ENCODE data around the gene CACNG4. TPM values are rescaled to one million over a fixed set of nuclear protein-coding genes. Genes with fewer than 3 reads are reported as not detected.
"Not testable (repeated sequence)": the region's sequence is repeated elsewhere in the genome, so short reads cannot be mapped to it uniquely, and the experiment has no call there.

CACNG4 gene
- total RNA-seq, 2 donors from 2014 or later, result 0.37 TPM; not detected in 1

- intact Hi-C loops (cut with DNase I), result no loop called here
- ATAC-seq, result no peak
- no peak for DNase-seq
Observed at GRCh38 chr17:66957951-66958579, 6.4 kb upstream of the CACNG4 start.

DNA sequence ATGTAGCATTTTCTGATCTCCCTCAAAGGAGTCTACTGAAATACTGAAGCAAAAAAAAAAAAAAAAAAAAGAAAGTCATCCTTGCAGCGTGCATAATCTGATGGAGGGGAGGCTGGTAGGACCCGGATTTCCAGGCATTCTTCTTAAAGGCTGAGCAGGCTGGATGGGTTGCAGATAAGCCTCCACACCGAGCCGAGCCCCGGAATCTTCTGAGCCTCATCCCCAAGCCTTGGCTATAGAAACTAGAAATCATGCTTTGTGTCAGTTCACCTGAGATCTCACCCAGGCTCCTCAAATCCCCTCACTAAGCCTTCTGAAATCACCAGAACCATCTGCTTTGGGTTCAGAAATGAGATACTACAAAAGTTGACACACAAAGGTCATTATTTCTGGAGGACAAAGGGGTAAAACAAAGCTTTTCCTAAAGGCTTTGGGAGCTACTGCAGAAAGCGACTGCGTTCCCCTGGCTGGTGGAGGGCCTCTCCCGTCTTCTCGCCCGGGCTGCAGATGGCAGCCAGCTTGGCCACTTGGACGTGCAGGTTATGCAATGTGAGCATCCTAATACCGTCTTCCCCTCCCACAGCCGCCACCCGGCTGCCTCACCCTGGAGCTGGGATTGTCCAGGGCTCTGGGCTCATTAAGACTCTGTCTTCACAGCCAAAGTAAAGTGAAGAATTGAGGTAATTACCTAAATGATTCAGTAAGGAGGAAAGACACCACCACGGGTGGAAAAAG lies 4.7 kb upstream of the CACNG4 start:
- DNase-seq (no peak), ATAC-seq (no peak)
- intact Hi-C loops (cut with DNase I), result no loop called here

DNA sequence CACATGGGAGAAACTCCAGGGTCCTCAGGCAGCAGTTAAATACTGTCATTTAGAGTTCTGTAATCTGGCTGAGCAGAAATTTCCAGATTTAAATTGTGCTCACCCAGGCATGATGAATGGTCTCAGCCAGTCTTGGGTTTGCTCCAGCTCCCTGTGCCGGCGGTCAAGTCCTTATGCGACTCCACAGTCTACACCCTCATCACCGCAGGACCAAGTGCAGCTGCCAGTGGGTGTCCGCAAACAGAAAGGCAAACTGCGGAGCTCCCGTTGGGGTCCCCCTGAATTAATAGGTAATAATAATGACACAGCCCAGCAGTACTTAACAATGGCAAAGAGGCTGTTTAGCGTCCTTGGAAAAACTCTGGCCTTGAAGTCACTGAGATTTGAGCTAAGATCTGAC lies 3.9 kb upstream of the CACNG4 start:
- no peak for ATAC-seq
- no peak for DNase-seq
- intact Hi-C loops (cut with DNase I), result no loop called here

GRCh38 chr17:66963521-66963908 lies 992 bp upstream of the CACNG4 start:
- ATAC-seq, result no peak
- DNase-seq, result no peak
- intact Hi-C loops (cut with DNase I), result no loop called here

DNA sequence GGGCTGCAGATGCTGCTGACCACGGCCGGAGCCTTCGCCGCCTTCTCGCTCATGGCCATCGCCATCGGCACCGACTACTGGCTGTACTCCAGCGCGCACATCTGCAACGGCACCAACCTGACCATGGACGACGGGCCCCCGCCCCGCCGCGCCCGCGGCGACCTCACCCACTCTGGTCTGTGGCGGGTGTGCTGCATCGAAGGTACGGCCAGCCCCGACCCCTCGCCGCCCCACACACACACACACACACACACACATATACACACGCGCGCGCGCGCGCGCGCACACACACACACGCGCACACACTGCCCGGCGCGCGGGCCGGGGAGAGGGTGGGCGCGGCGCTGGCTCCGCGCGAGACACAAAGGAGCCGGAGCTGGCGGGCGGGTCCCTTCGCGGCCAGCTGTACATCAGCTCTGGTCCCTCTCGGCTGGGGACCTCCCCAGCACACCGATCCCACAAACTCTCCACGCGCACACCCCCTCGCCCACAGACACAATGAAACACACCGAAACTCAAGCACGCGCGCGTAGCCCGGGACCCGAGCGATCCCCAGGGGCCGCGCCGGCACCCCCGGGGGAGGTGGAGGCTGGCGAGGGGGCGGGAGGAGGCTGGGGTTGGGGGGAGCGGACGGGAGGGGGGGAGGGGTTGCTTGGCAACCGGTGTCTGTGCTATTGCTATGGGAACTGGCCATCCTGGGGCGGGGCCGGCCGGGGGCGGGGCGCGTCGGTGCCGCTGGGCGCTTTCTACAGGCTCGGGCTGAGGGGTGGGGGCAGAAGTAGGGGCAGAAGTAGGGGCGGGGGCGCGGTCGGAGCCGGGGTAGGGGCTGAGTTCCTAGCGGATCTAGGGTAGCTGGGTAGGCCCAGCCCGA lies 658 bp downstream of the CACNG4 start:
- intact Hi-C loops (cut with DNase I), result no loop called here
- DNase-seq (no peak), ATAC-seq (peak; percentile 24 to 67)

DNA sequence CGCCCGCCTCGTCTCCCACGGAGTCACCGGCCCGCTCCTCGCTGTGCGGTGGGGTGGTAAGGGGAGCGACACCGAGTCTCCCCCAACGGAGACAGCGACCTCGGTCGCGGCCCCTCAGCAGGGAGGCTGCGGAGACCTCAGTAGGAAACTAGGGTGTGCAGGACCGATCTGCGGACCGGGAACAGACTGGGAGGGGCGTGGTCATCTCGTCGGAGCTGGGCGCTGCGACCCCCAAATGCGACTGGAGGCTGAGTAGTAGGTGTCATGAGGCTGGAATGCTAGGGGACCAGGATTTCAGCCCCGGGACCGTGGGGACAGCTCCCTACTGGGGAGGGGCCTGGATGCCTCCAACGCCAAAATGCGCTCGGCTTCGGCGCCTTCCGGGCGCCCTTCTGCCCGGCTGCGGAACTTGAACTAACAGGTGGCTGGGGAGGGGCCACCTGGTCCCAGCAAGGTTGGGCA lies 1.3 kb downstream of the CACNG4 start:
- peak; percentile 10 to 17 for ATAC-seq
- intact Hi-C loops (cut with DNase I), result no loop called here
- DNase-seq, result no peak

- no peak for ATAC-seq
- intact Hi-C loops (cut with DNase I), result no loop called here
- no peak for DNase-seq
Observed at GRCh38 chr17:66966298-66966697, 1.8 kb downstream of the CACNG4 start.

GRCh38 chr17:66966704-66967418 lies 2.4 kb downstream of the CACNG4 start:
- DNase-seq, result no peak
- no peak for ATAC-seq
- intact Hi-C loops (cut with DNase I), result no loop called here

- ATAC-seq, result no peak
- intact Hi-C loops (cut with DNase I), result no loop called here
- DNase-seq, result no peak
Observed at GRCh38 chr17:66967837-66968543, 3.5 kb downstream of the CACNG4 start.

DNA sequence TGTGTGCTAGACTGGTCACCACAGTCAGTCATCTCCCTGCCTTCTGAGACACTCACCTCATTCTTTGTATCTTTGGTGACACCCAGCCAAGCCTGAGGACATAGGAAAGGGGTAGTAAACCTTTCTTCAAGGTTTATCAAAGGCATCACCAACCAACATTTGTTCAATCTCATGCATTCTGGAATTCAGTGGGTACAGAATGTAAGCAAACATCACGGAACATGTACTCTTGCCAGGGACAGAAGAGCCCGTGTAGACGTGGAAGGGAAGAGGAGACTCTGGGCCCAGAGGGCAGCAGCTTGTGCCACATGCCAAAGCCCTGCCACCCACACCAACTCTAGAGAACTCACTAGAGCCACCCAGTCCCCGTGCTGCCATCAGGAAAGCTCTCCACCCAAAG lies 4.4 kb downstream of the CACNG4 start:
- intact Hi-C loops (cut with DNase I), result no loop called here
- DNase-seq (no peak), ATAC-seq (no peak)

- intact Hi-C loops (cut with DNase I), result loop anchor here in 1 of 2 donors (10.0 kb wide), 1 partner anchor 235 kb away; no protein-coding TSS in a partner anchor
- ATAC-seq, result no peak
Observed at GRCh38 chr17:66970140-66970539, 5.6 kb downstream of the CACNG4 start.

DNA sequence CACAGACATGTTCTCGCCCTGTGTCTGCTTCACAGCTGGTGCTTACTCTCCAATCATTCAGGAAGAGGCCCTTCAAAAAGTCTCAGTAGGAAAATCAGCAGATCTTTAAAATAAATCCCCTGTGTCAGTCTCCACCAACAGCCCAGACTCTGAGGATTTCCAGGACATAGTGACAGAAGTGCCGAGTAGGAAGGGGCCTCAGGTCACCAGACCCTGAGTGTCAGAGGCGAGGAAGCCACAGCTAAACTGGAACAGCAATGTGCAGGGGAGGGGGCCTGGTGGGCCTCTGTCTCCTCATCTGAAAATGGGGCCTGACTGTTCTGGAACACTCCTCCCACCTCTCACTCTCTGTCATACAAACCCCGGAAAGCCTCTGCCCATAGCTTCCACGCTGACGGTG lies 6.3 kb downstream of the CACNG4 start:
- ATAC-seq (no peak), DNase-seq (no peak)
- intact Hi-C loops (cut with DNase I), result loop anchor here in 1 of 2 donors (10.0 kb wide), 1 partner anchor 236 kb away; no protein-coding TSS in a partner anchor

More at GRCh38 chr17:66970140-66970539, 5.6 kb downstream of the CACNG4 start:
- no peak for DNase-seq

DNA sequence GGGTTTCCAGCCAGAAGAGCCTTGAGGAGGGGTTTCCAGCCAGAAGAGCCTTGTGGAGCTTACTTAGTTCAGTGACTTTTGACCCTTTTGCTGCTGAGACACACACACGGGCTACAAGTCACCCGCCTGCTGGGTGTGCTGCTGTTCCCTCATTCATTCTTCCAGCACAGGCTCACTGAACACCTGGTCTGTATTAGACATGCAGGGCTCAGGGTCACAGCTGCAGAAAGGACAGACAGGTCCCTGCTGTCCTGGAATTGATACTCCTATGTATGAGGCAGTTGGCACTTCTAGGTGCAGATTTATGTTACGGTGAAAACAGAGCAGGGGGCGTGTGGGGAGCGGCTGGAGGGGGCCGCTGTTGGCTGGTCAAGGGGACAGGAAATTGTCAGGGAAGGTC lies 6.8 kb downstream of the CACNG4 start:
- intact Hi-C loops (cut with DNase I), result loop anchor here in 1 of 2 donors (10.0 kb wide), 1 partner anchor 236 kb away; no protein-coding TSS in a partner anchor
- DNase-seq (no peak), ATAC-seq (no peak)

GRCh38 chr17:66971730-66972441 lies 7.4 kb downstream of the CACNG4 start:
- ATAC-seq (no peak), DNase-seq (no peak)
- intact Hi-C loops (cut with DNase I), result loop anchor here in 1 of 2 donors (10.0 kb wide), 1 partner anchor 237 kb away; no protein-coding TSS in a partner anchor

DNA sequence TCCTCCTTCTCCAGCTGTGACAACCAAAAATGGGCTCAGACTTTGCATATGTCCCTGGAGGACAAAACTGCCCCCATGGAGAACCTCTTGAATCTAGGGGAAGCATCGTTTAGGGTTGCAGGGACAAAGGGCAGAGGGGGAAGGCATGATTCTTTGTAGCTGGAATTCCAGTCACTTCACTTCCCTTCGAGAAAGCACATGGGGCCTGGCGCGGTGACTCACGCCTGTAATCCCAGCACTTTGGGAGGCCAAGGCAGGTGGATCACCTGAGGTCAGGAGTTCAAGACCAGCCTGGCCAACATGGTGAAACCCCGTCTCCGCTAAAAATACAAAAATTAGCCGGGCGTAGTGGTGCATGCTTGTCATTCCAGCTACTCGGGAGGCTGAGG lies 7.9 kb downstream of the CACNG4 start:
- ATAC-seq, DNase-seq: not testable (repeated sequence)
- intact Hi-C loops (cut with DNase I), result loop anchor here in 1 of 2 donors (10.0 kb wide), 1 partner anchor 238 kb away; no protein-coding TSS in a partner anchor

GRCh38 chr17:66975188-66975587 lies 10.7 kb downstream of the CACNG4 start:
- ATAC-seq (no peak), DNase-seq (no peak)
- intact Hi-C loops (cut with DNase I), result loop anchor here in 1 of 2 donors (10.0 kb wide), 1 partner anchor 240 kb away; no protein-coding TSS in a partner anchor

GRCh38 chr17:66975614-66976378 lies 11.3 kb downstream of the CACNG4 start:
- ATAC-seq (peak in 1 of 2 donors; percentile 13), DNase-seq (no peak)
- intact Hi-C loops (cut with DNase I), result loop anchor here in 1 of 2 donors (10.0 kb wide), 1 partner anchor 241 kb away; no protein-coding TSS in a partner anchor

All from left cardiac atrium (tissue), 4 donors.